Astrocyte (in vitro differentiated cells and primary cell): Measurements from ENCODE around the gene MIA3.

ENCODE experiments used
- EZH2 ChIP-seq: IDR thresholded peaks from 2 replicates; pipeline ENCODE4 v1.6.1; 2012; ENCODE audit warnings: mild to moderate bottlenecking, low read length, inconsistent platforms; ENCODE audit not compliant: insufficient read depth
- TF ChIP-seq, protein P1 (sequence below): IDR thresholded peaks from 2 replicates; pipeline ENCODE4 v1.5.1; 2011; ENCODE audit warnings: low read depth, mild to moderate bottlenecking, inconsistent platforms, low read length, moderate library complexity; ENCODE audit not compliant: insufficient read depth

DNA sequence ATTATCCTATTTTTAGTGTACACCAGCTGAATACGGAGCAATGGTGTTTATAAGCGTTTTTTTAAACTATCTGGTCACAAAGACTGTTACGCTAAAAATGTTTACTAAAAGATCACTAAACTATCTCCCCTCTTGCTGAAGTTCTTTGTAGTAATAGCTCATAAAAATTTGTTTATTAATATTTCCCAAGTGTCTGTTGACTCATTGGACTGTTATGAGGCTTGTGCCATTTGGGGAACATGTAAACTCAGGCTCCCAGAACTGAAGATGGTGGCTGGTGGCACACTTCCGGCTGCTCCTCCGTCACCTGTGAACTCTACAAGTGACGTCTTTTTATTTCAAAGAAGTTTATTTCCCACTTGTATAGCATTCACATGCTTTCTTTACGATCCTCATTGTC lies 48.1 kb downstream of the MIA3 start:
- TF ChIP-seq EZH2, result no peak
- TF ChIP-seq, protein P1, sequence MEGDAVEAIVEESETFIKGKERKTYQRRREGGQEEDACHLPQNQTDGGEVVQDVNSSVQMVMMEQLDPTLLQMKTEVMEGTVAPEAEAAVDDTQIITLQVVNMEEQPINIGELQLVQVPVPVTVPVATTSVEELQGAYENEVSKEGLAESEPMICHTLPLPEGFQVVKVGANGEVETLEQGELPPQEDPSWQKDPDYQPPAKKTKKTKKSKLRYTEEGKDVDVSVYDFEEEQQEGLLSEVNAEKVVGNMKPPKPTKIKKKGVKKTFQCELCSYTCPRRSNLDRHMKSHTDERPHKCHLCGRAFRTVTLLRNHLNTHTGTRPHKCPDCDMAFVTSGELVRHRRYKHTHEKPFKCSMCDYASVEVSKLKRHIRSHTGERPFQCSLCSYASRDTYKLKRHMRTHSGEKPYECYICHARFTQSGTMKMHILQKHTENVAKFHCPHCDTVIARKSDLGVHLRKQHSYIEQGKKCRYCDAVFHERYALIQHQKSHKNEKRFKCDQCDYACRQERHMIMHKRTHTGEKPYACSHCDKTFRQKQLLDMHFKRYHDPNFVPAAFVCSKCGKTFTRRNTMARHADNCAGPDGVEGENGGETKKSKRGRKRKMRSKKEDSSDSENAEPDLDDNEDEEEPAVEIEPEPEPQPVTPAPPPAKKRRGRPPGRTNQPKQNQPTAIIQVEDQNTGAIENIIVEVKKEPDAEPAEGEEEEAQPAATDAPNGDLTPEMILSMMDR, result no peak
